ENCODE measurements around the gene CHST3. TPM values are rescaled to one million over a fixed set of nuclear protein-coding genes. Genes with fewer than 3 reads are reported as not detected.
"Not testable (repeated sequence)": the region's sequence is repeated elsewhere in the genome, so short reads cannot be mapped to it uniquely, and the experiment has no call there.

CHST3 gene
- total RNA-seq, 1 donor from 2014 or later, result 7.2 TPM

DNA sequence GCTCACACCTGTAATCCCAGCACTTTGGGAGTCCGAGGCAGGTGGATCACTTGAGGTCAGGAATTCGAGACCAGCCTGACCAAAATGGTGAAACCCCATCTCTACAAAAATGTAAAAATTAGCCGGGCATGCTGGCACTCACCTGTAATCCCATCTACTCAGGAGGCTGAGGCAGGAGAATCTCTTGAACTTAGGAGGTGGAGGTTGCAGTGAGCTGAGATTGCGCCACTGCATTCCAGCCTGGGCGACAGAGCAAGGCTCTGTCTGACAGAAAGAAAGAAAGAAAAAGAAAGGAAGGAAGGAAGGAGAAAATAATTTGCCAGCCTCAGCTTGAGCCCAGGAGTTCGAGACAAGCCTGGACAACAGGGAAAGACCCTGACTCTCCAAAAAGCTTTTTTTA, 24.7 kb downstream of the CHST3 start:
- not testable (repeated sequence) for DNase-seq

DNA sequence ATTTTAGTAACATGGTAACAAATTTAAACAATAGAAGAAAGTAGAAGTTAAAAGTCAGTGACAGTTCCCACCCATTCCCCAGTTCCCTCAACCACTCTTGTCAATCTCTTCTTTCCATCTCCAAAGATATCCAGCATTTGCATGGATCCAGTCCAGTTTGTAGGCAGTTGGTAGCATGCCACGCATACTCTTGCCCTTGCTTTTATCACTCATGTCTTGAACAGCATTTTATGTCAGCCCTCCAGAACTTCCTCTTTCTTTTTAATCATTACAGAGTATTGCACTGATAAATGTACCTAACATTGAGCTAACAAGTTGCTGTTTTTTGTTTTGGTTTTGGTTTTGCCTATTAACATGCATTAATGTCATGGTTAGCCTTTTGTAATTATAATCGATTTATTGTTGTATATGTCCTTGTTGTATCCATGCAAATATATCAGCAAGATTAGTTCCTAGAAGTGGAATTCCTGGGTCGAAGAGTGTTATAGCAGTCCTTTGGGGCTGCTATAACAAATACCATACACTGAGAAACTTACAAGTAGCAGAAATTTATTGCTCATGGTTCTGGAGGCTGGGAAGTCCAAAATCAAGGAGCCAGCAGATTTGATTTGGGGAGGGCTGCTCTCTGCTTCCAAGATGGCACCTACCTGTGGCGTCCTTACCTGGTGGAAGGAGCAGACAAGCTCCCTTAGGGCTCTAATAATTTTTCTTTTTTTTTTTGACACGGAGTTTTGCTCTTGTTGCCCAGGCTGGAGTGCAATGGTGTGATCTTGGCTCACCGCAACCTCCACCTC, 25.7 kb downstream of the CHST3 start:
- DNase-seq, result no peak

DNA sequence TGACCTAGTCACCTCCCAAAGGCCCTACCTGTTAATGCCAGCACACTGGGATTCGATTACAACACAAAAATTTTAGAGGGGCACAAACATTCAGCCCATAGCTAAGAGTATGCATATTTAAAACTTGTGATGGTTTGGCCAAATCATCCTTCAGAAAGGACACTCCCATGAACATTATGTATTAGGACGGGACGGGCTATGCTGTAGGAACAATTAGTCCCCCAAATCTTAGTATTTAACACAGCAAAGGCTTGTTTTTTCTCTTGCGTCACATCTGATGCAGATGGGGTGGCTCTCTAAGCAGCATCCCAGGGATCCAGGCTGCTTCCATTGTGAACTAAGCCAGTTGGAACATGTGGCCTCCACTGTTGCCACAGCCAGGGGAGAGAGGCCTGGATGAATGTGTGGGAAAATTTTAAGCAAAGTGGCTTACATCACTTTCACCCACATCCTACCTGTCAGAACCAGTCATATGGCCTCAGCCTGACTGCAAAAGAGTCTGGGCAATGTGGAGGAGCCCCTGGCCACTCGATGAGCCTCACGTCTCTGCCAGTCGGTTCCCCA, 26.6 kb downstream of the CHST3 start:
- DNase-seq, result no peak

DNA sequence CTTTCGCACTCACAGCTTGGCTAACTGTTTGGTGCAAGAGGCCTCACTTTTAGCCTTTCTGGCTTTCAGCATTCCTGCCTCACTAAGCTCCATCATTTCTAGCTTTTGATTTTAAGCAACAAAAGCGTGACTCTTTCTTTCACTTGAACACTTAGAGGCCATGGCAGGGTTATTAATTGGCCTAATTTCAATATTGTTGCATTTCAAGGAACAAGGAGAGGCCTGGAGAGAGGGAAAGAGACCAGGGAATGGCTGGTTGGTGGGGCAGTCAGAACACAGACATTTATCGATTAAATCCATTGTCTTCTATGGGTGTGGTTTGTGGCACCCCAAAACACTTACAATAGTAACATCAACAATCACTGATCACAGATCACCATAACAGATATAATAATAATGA, 31.3 kb downstream of the CHST3 start:
- DNase-seq, result no peak

DNA sequence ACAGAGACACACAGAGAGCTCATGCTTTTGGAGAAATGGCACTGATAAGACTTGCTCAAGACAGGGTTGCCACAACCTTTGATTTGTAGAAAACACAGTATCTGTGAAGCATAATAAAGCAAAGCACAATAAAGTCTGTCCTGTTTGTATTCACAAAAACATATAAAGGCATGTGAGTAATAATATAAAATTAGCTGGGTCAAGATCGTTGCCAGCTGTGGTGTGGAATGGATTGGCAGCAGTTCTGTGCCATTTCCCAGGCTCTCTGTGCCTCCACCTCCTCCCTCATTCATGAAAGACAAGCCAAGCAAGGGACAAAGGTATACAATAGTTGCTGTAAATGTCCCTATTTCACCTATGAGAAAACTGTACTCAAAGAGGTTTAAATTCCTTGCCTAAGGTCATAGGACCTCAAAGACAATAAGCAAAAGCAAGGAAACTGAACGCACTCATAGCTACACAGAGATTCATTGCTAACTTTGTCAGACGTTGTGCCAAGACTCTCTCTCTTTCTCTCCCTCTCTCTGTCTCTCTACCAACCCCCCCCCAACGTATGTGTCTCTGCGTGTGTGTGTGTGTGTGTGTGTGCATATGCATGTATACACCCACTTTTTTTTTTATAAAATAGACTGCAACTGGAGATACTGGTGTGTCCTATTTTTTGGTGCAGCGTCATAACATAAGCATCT, 31.8 kb downstream of the CHST3 start:
- no peak for DNase-seq

DNA sequence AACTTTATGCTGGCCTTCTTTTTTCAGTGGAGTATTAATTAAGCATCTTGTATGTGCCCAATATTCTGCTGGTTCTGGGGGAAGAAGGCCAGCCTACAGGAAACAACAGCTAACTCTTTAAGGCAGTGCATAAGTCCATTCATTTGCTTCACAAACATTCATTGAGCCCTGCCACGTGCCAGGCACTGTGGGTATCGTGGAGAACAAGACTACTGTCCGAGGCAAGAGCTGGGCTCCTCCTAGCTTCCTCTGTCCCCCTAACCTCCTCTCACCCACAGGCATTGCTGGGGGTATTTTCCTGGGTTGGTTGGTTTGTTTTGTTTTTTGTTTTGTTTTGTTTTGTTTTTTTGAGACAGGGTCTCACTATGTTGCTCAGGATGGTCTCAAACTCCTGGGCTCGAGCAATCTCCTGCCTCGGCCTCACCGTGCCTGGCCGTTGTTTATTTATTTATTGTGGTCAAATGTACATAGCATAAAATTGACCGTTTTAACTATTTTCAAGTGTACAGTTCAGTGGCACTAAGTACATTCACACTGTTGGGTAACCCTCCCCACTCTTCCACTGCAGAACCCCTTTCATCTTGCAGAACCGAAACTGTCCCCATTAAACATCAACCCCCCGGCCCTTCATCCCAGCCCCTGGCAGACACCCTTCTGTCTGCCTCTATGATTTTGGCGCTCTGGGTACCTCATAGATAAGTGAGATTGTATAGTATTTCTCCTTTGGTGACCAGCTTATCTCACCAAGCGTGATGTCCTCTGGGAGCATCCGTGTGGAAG, 32.6 kb downstream of the CHST3 start:
- DNase-seq, result no peak

DNA sequence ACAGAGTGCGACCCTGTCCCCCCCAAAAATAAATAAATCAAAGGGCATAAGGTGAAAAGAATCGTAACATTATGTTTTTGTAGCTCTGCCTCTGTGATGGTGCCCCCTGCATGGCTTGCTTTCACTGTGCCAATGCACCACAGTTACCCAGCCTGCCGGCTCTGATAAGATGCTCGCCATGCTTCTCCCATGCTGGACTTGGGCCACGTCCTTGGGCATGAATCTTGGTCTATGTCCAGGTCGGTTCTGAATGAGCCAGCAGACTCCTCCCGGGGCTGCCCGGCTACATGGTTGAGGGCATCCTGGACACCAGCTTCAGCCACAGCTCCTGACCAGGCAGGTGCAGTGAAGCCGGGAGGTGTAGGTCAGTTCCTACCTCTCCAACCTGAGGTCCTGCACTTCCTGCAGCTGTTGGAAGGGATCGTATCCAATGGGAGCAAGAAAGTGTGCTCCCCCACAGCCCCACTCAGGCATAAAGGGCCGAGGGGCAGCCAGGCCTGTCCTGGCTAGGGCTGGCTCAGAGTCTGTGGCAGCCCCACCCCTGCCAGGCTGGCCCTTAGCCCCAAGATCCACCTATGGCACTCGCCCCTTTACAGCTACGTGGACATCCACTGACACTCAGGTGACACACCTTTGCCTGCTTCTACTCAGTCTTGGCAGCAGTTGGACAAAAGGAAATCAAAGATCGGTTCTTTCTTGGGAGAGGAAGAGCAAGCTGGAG, 34.1 kb downstream of the CHST3 start:
- no peak for DNase-seq

DNA sequence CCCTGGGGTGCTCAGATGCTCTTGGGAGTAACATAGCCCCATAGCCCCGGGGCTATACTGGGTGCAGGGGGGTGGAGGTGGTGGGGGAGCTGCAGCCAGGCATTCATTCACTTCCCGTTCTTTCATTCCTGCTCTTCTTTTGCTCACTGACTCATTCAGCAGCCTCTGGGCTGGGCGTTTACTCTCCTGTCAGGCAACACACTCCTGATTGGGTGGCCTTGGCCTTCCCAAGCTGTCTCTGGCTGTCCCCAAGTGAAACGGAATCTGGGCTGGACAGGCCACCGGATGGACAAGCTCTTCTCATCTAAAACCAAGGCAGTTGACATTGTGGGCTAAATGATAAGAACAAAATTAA, 34.6 kb downstream of the CHST3 start:
- no peak for DNase-seq

DNA sequence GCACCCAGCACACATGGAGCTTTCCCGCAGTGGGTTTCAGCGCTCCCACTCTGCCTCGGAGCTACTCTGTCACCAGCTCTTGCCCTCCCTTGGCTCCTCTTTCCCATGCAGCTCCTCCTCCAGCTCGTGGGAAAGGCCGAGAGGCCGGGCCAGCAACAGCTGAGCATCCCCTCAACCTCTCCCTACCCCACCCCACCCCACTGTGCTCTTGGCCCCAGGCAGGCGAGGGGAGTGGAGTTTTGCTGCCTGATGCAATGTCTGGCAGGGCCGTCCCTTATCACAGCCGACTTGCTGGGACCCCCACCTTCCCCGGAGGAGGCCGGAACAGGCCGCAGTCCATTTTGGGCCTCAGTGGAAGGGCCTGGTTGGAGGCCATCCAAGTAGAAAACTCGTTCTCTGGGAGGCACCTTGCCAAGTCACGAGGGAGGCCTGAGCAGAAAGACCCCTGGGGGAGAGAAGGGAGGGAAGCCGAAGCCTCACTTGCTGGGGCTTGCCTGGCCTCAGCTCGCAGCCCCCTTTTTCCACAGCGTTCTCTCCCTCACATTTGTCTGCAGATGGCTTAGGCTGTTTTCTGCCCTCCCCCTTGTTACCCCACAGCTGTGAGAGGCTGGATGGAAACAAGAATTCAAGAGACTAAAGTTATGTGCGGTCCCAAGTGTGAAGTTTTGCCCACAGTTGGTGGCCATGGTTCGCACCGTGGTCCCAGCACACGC, 35.3 kb downstream of the CHST3 start:
- peak; percentile 64 for DNase-seq

DNA sequence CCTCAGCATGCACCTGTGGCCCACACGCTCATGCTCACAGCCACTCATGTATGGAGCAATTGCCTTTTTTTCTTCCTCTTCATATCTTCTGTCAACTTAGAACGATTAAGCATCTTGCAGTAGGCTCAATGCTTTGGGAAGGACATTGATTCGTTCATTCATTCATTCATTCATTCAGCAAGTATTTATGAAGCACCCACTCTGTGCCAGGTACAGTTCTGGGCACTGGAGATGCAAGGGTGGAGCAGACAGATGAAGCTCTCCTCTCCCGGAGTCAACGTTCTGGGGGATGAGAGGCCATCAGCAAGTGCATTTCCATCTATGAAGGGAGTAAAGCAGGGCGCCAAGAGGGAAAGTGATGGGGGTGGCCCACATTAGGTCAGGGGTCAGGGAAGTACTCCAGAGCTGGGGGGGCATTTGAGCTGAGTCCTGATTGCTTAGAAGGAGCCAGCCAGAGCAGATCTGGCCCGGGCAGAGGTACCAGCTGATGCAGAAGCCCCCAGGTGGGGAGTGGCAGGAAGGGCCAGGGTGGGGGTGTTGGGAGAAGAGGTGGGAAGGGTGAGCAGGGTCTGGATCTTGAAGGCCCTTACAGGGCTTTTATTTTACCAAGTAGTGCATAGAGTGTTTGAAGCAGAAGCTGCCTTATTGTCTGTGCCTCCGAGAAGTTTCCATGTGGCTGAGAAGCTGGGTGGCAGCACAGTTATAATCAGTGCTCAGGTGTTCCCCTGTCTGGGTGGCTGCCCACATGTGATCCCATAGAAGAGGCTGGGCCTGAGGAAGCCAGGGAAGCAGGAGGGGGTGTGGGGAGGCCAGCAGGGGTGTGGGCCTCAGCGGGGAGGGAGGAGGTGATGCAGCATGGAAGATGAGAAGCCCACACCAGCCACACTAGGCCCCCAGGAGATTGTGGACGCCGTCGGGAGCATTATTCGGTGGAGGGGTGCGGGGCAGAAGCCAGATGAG, 36.2 kb downstream of the CHST3 start:
- DNase-seq, result no peak

DNA sequence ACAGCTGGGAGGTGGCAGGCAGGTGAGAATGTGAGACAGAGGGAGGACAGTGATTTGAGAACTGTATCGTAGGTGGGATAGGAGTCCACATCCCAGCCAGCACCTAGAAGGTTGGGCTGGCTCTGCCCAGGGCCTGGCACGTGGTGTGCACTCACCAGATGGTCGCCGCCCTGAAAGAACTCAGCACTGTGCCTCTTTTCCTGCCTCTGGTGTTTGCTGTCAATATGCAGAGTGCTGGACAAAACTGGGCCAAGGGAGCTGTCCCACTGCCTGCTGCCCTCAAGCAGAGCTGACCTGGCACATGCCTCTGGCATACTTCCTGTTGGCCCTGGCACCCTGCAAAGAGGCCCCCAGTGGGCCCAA, 36.8 kb downstream of the CHST3 start:
- DNase-seq, result no peak

DNA sequence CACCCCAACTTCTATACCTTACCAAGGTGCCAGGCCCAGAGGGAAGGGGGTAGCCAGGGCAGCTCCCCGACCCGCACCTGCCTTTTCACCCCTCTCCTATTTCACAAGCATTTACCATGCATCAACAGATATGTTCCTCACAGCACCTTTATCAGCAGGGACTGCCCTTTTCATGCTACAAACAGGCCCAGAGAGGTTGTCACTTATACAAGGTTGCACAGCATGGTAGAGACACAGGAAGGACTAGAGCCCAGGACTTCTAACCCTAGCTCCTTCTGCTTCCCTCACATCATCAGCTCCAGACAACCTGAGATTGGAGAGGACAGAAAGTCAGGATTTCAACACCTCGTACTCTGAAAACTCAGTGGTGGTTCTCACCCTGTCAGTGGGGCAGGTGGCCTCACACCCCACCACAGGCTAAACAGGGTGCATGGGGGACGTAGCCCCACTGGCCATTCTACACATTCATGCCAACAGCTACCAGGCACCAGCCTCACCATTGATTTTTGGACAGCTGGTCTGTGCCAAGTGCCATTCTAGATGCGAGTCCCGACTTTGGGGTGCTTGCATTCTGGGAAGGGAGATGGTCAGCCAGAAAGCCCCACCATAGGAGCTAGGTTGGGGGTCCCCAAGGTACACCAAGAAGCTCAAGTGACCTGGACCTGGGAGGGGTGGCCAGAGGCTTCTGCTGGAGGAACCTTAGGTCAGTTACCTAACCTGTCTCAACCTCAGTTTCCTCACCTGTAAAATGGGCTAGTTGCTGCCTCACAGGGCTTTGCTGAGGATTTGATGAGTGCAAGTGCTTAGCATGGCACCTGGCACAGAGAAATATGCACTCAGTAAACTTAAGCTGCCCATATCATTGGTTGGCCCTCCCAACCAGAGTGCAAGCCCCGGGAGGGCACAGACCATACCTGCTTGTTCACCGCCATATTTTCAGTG, 38.4 kb downstream of the CHST3 start:
- DNase-seq, result no peak

DNA sequence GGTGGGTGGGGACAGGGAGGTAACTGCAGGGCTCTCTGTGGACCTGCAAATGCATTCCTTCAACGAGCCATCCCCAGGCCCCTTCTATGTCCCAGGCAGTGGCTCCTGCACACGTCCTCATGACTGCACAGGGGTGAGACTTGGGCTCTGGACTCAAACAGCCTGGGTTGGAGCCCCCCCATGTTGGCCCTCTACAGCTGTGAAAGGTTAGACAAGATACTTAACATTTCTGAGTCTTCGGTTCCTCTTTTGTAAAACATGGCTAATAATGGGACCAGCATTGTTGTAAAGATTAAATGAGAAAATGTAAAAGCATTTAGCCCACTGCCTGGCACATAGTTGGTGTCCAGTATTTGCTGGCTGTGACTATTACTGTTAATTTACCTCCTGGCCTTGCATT, 41.8 kb downstream of the CHST3 start:
- no peak for DNase-seq

DNA sequence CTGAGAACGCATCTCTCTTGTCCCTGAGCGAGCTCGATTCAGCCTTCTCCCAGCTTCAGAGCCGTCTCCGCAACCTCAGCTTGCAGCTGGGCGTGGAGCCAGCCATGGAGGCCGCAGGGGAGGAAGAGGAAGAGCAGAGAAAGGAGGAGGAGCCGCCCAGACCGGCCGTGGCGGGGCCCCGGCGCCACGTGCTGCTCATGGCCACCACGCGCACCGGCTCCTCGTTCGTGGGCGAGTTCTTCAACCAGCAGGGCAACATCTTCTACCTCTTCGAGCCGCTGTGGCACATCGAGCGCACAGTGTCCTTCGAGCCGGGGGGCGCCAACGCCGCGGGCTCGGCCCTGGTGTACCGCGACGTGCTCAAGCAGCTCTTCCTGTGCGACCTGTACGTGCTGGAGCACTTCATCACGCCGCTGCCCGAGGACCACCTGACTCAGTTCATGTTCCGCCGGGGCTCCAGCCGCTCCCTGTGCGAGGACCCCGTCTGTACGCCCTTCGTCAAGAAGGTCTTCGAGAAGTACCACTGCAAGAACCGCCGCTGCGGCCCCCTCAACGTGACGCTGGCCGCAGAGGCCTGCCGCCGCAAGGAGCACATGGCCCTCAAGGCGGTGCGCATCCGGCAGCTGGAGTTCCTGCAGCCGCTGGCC, 43.2 kb downstream of the CHST3 start:
- DNase-seq, result no peak

DNA sequence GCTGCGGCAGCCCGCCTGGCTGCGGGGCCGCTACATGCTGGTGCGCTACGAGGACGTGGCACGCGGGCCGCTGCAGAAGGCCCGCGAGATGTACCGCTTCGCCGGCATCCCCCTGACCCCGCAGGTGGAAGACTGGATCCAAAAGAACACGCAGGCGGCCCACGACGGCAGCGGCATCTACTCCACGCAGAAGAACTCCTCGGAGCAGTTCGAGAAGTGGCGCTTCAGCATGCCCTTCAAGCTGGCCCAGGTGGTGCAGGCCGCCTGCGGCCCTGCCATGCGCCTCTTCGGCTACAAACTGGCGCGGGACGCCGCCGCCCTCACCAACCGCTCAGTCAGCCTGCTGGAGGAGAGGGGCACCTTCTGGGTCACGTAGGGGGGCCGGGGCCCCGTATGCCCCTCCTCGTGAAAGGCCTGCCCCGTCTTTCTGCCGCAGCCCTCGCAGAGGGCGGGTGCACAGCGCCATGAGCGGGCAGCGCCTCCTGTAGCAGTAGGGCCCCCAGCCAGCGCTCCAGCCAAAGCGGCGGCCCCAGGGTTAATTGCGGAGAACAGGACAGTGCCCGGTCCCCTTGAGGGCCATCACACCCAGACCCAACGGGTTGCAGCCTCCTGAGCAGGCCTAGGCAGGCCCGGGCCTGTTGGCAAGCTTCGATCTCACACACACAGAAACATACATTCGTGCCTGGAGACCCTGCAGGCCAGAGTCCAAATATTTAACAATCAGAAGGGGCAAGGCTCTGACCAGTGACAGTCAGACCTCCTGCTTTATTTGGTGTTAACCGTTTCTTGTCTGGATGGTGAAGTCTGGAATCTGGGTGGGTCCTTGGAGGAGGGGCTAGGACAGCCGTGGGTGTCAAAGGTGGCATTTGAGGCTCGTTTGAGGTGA, 44.1 kb downstream of the CHST3 start:
- DNase-seq, result no peak

DNA sequence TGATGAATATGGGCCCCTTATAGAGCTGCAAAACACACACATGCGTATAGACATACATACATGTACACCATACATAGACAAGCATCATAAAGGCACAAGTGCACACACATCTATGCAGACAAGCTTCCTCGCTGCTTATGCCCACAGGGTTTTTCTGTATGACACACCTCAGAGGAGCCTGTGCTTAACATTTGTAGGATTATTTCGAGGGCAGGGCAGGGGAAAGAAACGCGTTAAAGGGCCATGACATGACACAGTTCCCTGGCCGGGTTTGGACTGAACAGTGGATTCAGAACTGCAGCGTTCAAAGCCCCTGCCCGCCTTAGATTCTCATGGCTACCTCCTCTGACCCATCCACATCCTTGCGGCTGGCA, 44.8 kb downstream of the CHST3 start:
- no peak for DNase-seq

DNA sequence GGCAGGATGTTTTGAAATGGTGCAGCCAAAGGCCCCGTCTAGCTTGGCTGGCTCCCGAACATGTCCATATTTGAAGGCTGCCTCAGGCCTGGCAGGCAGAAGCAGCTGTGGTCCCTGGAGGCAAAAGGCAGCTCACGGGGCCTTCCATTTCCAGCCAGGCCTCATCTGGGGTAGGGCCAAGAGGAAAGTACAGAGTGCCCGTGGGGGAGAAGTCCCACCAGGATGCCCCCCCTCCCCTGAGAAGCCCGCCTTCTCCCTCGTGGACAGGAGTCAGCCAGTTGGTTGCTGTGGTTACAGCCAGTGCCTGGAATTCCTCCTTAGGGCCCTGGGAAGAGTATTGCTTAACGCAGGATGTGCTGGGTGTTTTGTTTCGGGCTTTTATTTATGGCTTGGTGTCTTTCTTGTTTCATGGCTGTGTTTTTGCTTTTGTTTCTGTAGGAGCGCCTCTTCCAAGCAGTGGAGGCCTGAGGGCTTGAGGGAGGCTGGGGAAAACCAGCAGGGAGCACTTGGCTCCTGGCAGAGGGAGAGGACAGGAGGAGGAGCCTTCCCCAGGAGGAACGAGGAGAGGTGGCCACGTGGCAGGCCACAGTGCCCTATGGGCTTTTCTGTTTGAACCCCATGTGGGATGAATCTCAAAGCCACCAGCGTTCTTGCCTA, 45.4 kb downstream of the CHST3 start:
- peak; percentile 55 for DNase-seq
